Caco-2 (cell line): ENCODE measurements around the gene VAMP8. TPM values are rescaled to one million over a fixed set of nuclear protein-coding genes. Genes with fewer than 3 reads are reported as not detected.
A peak's percentile ranks its signal among the peaks of the same experiment; 100 is the strongest.

ENCODE experiments used
- BruUV-seq: library from RNA; stranded (reverse); fragments of 400-500 nt; replicated peaks from 2 replicates; lab custom pipeline; 2021; lab: Mats Ljungman, UMichigan
- CTCF ChIA-PET: fragments of 300-600 bp; sonication (Branson Sonifier 250); formaldehyde crosslinking; loops from one replicate; lab custom pipeline; 2022; ENCODE audit warnings: antibody characterized with exemption; lab: Charles Lee
- POLR2A ChIA-PET: fragments of 300-600 bp; sonication (Branson Sonifier 250); formaldehyde crosslinking; loops from one replicate; lab custom pipeline; 2022; ENCODE audit warnings: antibody characterized with exemption; lab: Charles Lee
- DNase-seq, 2 experiments: peaks; one replicate each; pipeline versions ENCODE4 v3.0.0 to v3.0.0-alpha.2; 2020 to 2022
- H3K27me3 ChIP-seq: replicated peaks from 2 replicates; pipeline ENCODE4 v1.6.0; 2011; ENCODE audit warnings: low read length; ENCODE audit not compliant: control insufficient read depth, insufficient read depth
- H3K36me3 ChIP-seq: 2 replicates; pipeline ENCODE4 v1.5.1; 2011; ENCODE audit warnings: low read length; ENCODE audit not compliant: control insufficient read depth, insufficient read depth
- H3K4me1 ChIP-seq: fragments of 250-450 bp; sonication (Bioruptor Pico); 2 replicates; pipeline ENCODE4 v1.5.1; 2020; ENCODE audit warnings: mild to moderate bottlenecking
- H3K4me3 ChIP-seq: 2 replicates; pipeline ENCODE4 v1.5.1; 2011; ENCODE audit warnings: low read depth, mild to moderate bottlenecking, control low read depth, low read length
- H3K9me3 ChIP-seq: fragments of 250-450 bp; sonication (Bioruptor Pico); 2 replicates; pipeline ENCODE4 v1.5.1; 2020; ENCODE audit warnings: mild to moderate bottlenecking, moderate library complexity
- H3K27ac Mint-ChIP-seq: one replicate; pipeline ENCODE4 v1.8.0; 2022; ENCODE audit warnings: mixed read lengths; ENCODE audit not compliant: unreplicated experiment
- H3K27me3 Mint-ChIP-seq: one replicate; pipeline ENCODE4 v1.8.0; 2022; ENCODE audit warnings: mixed read lengths; ENCODE audit not compliant: insufficient read depth, unreplicated experiment
- H3K36me3 Mint-ChIP-seq: one replicate; pipeline ENCODE4 v1.8.0; 2022; ENCODE audit warnings: mild to moderate bottlenecking, mixed read lengths; ENCODE audit not compliant: insufficient read depth, unreplicated experiment
- H3K4me1 Mint-ChIP-seq: one replicate; pipeline ENCODE4 v1.8.0; 2022; ENCODE audit warnings: low read depth, mixed read lengths; ENCODE audit not compliant: unreplicated experiment
- H3K4me3 Mint-ChIP-seq: one replicate; pipeline ENCODE4 v1.8.0; 2022; ENCODE audit warnings: mild to moderate bottlenecking, moderate library complexity, mixed read lengths; ENCODE audit not compliant: unreplicated experiment
- H3K9me3 Mint-ChIP-seq: one replicate; pipeline ENCODE4 v1.8.0; 2022; ENCODE audit warnings: mixed read lengths; ENCODE audit not compliant: unreplicated experiment
- CTCF ChIP-seq, 2 experiments: fragments of 200-600 bp in 1 of 2; IDR thresholded peaks; 1 replicate in 1 of 2; 2 replicates in 1 of 2; pipeline versions ENCODE4 v1.5.1 to v1.8.0; 2011 to 2022; ENCODE audit warnings: antibody characterized with exemption in 1 of 2, control low read depth in 1 of 2, inconsistent platforms in 1 of 2, low read depth in 1 of 2, low read length in 1 of 2, mild to moderate bottlenecking in 1 of 2, moderate library complexity in 1 of 2; ENCODE audit not compliant: insufficient read depth in 1 of 2, severe bottlenecking in 1 of 2, unreplicated experiment in 1 of 2
- intact Hi-C: fragments of 100-400 bp; cut with micrococcal nuclease; formaldehyde crosslinking; loops from one replicate; pipeline ENCODE4 v1.10.0; 2022; ENCODE audit not compliant: unreplicated experiment
- total RNA-seq: library from RNA; stranded (reverse); gene quantifications from 2 replicates; pipeline ENCODE4 v1.2.3, GENCODE V29; 2022

VAMP8 gene
- total RNA-seq, 1 experiment from 2014 or later = 85.5 TPM

GRCh38 chr2:85566265-85566664, 11.1 kb upstream of the VAMP8 start:
- no TSS peak for BruUV-seq

GRCh38 chr2:85575739-85576138, 1.6 kb upstream of the VAMP8 start:
- CTCF ChIA-PET = no interaction called here
- H3K27ac Mint-ChIP-seq = no peak overlapping the region
- no peak for TF ChIP-seq CTCF (IDR thresholded peaks at IDR 0.05; ENCODE audit: insufficient read depth in 1 of 2, low read depth in 1 of 2, low read length in 1 of 2, severe bottlenecking in 1 of 2, unreplicated experiment in 1 of 2)
- no peak overlapping the region for H3K4me3 ChIP-seq
- H3K4me3 Mint-ChIP-seq = no peak overlapping the region
- no peaks in the 10 kb centered on the region for H3K9me3 Mint-ChIP-seq
- no peaks in the 10 kb centered on the region for H3K36me3 ChIP-seq
- intact Hi-C loops = no loop called here
- no peaks in the 10 kb centered on the region for H3K27me3 Mint-ChIP-seq
- BruUV-seq = no TSS peak
- peaks cover 14% of the 10 kb centered on the region for H3K4me1 ChIP-seq
- no peaks in the 10 kb centered on the region for H3K36me3 Mint-ChIP-seq
- H3K27me3 ChIP-seq = no peaks in the 10 kb centered on the region
- POLR2A ChIA-PET = no interaction called here
- H3K9me3 ChIP-seq = no peaks in the 10 kb centered on the region
- H3K4me1 Mint-ChIP-seq = peaks cover 20% of the 10 kb centered on the region
- no peak for DNase-seq

More at GRCh38 chr2:85566265-85566664, 11.1 kb upstream of the VAMP8 start:
- Mint-ChIP-seq H3K27ac (no peak overlapping the region), H3K36me3 (peaks cover 13% of the 10 kb centered on the region), H3K4me1 (peaks cover 6% of the 10 kb centered on the region), H3K9me3 (no peaks in the 10 kb centered on the region), H3K27me3 (peaks cover 5% of the 10 kb centered on the region), H3K4me3 (no peak overlapping the region)
- no peaks in the 10 kb centered on the region for H3K9me3 ChIP-seq
- ChIA-PET POLR2A (no interaction called here), CTCF (interaction anchor here (1.0 kb wide), 1 partner anchor 36 kb away, joined by 3 read pairs; the partner anchor contains the start of gene TMEM150A)
- H3K36me3 ChIP-seq = no peaks in the 10 kb centered on the region
- no peak for DNase-seq
- H3K4me1 ChIP-seq = peaks cover 7% of the 10 kb centered on the region; the same call in 1 of the 2 replicates
- no peak overlapping the region for H3K4me3 ChIP-seq
- no peak for TF ChIP-seq CTCF (IDR thresholded peaks at IDR 0.05; ENCODE audit: insufficient read depth in 1 of 2, low read depth in 1 of 2, low read length in 1 of 2, severe bottlenecking in 1 of 2, unreplicated experiment in 1 of 2)
- H3K27me3 ChIP-seq = no peaks in the 10 kb centered on the region; the same call in 1 of the 2 replicates
- intact Hi-C loops = no loop called here

- BruUV-seq = no TSS peak
- Mint-ChIP-seq H3K27me3 (no peaks in the 10 kb centered on the region), H3K4me1 (peaks cover 20% of the 10 kb centered on the region), H3K4me3 (peak overlapping the region; percentile 90), H3K27ac (peak overlapping the region; percentile 93), H3K36me3 (peaks cover 8% of the 10 kb centered on the region), H3K9me3 (no peaks in the 10 kb centered on the region)
- H3K4me3 ChIP-seq = peak overlapping the region; percentile 67
- no peaks in the 10 kb centered on the region for H3K36me3 ChIP-seq
- intact Hi-C loops = loop anchor here (1.0 kb wide), 2 partner anchors 8 to 16 kb away; partner anchors contain the start of gene GGCX
- H3K4me1 ChIP-seq = peaks cover 14% of the 10 kb centered on the region
- H3K27me3 ChIP-seq = no peaks in the 10 kb centered on the region
- no peak for TF ChIP-seq CTCF (IDR thresholded peaks at IDR 0.05; ENCODE audit: insufficient read depth in 1 of 2, low read depth in 1 of 2, low read length in 1 of 2, severe bottlenecking in 1 of 2, unreplicated experiment in 1 of 2)
- ChIA-PET POLR2A (interaction anchor here (0.6 to 2.3 kb wide), 6 partner anchors 10 to 195 kb away, joined by 3 to 22 read pairs (median 4); partner anchors contain the start of genes MAT2A and RNF181), CTCF (interaction anchor here (0.7 to 1.8 kb wide), 6 partner anchors 10 to 897 kb away, joined by 3 to 15 read pairs (median 5); partner anchors contain the start of gene GGCX)
- H3K9me3 ChIP-seq = no peaks in the 10 kb centered on the region
- no peak for DNase-seq
These were observed 362 bp upstream of the VAMP8 start for GRCh38 chr2:85577063-85577385.
